Fibroblast of pulmonary artery (primary cell): ENCODE data around the gene PRKG1.
A peak's percentile ranks its signal among the peaks of the same experiment; 100 is the strongest.

ENCODE experiments used
- DNase-seq: peaks from one replicate; pipeline ENCODE4 v3.0.0-alpha.2; 2010; ENCODE audit warnings: low read depth
- H3K4me3 ChIP-seq: replicated peaks from 2 replicates; pipeline ENCODE4 v1.5.1; 2011; ENCODE audit warnings: low read depth, mild to moderate bottlenecking, control low read depth, low read length, moderate library complexity
- CTCF ChIP-seq: IDR thresholded peaks from 2 replicates; pipeline ENCODE4 v1.5.1; 2011; ENCODE audit warnings: mild to moderate bottlenecking, control low read depth, low read length, inconsistent platforms; ENCODE audit errors: missing control alignments

PRKG1 gene

GRCh38 chr10:51168086-51168815, 94.0 kb downstream of the PRKG1 start:
- no peak for TF ChIP-seq CTCF
- no peak overlapping the region for H3K4me3 ChIP-seq
- no peak for DNase-seq

GRCh38 chr10:51169111-51169510, 94.8 kb downstream of the PRKG1 start:
- H3K4me3 ChIP-seq: no peak overlapping the region
- no peak for TF ChIP-seq CTCF
- DNase-seq: no peak

DNA sequence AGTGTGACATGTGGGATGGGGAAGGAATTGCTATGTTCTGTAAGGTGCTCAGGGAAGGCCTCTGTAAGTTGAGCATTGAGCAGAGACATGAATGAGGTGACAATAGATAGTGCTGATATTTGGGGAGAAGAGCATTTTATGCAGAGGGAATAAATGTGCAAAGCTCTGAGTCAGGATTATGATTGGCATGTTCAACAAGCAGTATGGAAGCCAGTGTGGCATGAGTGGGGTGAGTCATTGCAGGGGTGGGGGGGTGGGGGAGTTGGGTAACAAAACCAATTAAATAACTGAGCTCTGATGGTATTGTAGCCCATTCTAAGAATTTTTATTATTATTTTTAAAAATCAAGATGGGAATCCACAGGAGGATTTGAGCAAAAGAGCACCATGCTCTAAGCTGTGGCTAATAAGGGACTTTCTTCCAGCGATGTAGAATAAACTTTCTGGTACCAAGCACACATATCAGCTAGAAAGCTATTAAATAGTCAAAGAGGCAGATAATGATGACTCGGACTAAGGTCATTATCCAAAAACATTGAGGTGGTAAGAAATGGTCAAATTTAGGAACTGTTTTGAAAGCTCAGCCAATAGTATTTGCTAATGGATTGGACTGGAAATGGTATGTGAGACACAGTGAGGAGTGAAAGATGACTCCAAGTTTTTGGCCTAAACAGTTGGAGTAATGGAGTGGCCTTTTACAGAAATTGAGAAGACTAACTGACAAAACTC, 96.4 kb downstream of the PRKG1 start:
- H3K4me3 ChIP-seq: no peak overlapping the region
- peak; percentile 4 for DNase-seq
- TF ChIP-seq CTCF: no peak

- TF ChIP-seq CTCF: no peak
- peak; percentile 62 for DNase-seq
- no peak overlapping the region for H3K4me3 ChIP-seq
Observed at GRCh38 chr10:51171946-51172345, 97.7 kb downstream of the PRKG1 start.

- DNase-seq: peak; percentile 68
- TF ChIP-seq CTCF: no peak
- no peak overlapping the region for H3K4me3 ChIP-seq
Observed at GRCh38 chr10:51176976-51177695, 102.8 kb downstream of the PRKG1 start.

DNA sequence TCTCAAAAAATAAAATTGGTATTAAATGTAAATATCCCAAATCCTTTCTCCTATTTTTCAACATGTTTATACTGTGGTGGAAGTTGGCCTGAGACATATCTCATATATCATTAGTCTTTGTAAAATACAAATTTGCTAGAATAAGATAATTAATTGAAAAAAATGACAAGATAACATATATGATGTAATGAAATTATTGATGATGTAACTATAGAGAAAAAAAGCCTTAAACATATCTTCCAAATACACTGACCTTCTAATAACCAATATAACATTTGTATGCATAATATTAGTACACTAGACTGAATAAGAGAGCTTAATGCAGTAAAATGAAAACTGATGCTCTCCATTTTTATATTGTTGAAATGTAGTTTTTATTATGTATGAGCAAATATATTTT, 104.3 kb downstream of the PRKG1 start:
- no peak overlapping the region for H3K4me3 ChIP-seq
- TF ChIP-seq CTCF: no peak
- DNase-seq: no peak
